GM21423 (cell line): Measurements from ENCODE around the gene CDCA3.

Source experiments
- ATAC-seq: cut with Tn5 transposase; IDR thresholded peaks from one replicate; pipeline ENCODE4 v1.9.1; 2021; ENCODE audit warnings: mild to moderate bottlenecking, moderate library complexity; ENCODE audit not compliant: unreplicated experiment

CDCA3 gene

DNA sequence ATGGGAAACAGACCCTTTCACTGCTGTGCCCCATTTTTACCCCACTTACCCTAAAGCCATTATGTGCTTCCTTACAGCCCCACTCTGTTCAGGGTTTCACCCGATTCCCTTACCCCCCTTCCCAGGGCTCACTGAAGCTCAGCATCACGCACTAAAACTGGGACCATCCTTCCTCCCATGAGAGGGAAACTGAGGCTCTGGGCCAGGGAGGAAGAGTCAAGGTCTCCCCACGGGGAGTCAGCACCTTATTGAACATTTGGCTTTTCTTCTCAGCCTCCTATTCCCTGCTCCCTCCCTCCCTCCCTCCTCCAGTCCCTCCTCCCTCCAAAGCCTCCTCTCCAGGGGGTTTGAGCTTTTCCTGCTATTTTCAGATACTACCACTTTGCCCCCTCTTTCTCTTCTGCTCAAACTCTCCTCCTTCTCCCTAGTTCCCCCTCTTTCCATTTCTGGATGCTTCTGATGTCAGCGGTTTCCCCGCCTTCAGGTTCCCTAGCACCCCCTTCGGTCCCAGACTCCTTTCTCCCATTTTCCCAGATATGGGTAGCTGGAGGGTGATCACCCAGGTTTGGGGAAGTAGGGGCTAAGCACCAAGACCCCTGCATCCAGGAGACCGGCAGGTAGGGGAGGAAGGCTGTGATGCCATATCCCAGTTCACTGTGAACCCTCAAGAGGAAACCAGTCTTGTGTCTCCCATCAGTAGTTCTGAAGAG, 28.5 kb downstream of the CDCA3 start:
- ATAC-seq = no peak

DNA sequence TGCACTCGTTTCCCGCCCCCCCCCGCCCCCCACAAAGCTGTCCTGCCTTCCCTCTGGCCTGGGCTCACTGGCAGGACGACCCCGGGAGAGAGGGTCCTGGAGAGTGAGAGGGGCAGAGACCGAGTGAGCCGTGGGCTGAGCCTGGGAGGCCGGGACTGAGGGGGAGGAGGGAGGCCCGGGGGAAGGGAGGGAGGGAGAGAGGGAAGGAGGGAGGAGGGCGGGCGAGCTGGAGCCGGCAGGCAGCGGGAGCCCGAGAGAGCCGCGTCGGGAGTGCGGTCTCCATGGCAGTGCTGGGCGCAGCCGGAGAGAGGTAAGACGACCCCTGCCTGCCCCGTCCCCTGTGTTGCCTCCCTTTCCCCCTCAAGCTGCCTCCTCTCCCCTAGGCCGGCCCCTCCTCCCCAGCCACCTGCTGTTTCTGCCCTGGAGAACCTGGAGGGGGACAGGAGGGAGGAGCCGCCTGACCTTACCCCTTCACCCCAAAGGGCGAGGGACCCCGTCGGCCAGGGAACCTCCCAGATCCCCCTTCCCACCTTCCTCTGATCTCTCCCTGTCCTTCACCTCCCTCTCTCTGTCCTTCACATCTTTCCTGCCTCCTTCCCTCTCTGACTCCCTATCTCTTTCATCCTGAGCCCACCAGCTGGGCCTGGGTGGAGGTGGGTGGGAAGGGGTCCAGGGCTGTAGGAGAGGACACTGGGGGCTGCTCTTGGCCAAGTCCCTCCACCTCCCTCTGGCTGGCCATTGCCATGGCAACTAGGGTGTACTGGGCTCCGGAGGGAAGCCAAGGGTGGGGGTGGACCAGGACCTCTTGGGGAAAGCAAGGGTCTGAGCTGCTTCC, 29.3 kb downstream of the CDCA3 start, which contains the start of gene GPR162:
Gene GPR162, plus strand, starts transcription at position 231 of the 835 bp plus-strand sequence. CDS start 2,078 bp downstream, outside the sequence.
- no peak for ATAC-seq

DNA sequence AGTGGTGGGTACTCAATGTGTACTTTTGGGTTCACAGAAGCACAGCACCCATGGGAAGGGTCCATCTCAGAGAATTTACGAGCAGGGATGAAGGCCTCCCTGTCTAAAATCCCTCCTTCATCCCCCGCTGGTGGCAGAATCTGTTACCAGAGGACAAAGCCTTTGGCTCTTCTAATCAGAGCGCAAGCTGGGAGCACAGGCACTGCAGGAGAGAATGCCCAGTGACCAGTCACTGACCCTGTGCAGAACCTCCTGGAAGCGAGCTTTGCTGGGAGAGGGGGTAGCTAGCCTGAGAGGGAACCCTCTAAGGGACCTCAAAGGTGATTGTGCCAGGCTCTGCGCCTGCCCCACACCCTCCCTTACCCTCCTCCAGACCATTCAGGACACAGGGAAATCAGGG, 30.9 kb downstream of the CDCA3 start:
- ATAC-seq = no peak

DNA sequence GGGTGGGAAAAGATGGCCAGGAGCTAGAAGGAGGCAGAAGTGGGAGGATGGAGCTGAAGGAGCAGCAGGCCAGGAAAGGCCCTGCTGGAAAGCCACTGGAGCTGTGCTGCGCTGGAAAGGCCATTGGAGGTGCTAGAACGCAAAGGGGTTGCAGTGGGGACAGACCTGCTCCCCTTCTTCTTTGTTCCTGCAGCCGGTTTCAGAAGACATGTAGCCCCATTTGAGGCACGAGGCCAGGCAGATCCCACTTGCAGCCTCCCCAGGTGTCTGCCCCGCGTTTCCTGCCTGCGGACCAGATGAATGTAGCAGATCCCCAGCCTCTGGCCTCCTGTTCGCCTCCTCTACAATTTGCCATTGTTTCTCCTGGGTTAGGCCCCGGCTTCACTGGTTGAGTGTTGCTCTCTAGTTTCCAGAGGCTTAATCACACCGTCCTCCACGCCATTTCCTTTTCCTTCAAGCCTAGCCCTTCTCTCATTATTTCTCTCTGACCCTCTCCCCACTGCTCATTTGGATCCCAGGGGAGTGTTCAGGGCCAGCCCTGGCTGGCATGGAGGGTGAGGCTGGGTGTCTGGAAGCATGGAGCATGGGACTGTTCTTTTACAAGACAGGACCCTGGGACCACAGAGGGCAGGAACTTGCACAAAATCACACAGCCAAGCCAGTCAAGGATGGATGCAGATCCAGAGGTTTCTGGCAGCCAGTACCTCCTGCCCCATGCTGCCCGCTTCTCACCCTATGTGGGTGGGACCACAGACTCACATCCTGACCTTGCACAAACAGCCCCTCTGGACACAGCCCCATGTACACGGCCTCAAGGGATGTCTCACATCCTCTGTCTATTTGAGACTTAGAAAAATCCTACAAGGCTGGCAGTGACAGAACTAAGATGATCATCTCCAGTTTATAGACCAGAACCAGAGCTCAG, 31.7 kb downstream of the CDCA3 start:
- no peak for ATAC-seq

DNA sequence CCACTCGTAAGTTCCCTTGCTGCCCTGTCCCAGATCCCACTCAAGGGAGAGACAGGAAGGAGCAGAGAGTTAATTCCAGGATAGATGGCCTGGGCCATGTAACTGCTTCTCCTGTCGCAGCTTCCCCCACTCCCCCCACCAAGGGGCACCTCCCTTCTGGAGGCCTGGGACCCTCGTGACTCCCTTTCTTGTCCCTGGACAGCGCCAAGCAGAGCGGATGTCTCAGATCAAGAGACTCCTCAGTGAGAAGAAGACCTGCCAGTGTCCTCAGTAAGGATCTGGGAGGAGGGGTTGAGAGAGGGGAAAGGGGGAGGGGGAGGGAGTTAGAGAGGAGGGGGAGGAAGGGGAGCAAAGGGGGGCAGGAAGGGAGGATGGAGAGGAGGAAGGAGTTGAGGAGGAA, 32.4 kb downstream of the CDCA3 start:
- ATAC-seq = no peak

DNA sequence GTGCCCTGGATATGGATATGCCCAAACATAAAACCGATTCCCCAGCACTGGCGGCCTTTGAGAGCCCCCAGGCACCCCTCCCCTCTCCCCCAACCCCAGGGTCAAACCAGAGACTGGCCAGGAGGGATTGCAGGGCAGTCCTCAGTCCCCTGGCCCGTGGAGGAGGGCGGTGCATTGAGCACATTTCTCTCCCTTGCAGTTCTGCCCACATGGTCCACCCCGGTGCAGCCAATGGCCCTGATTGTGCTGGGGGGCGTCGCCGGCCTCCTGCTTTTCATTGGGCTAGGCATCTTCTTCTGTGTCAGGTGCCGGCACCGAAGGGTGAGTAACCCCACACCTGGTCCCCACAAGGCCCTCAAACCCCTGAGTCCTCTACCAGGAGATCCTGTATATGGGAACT, 32.9 kb downstream of the CDCA3 start:
- no peak for ATAC-seq

DNA sequence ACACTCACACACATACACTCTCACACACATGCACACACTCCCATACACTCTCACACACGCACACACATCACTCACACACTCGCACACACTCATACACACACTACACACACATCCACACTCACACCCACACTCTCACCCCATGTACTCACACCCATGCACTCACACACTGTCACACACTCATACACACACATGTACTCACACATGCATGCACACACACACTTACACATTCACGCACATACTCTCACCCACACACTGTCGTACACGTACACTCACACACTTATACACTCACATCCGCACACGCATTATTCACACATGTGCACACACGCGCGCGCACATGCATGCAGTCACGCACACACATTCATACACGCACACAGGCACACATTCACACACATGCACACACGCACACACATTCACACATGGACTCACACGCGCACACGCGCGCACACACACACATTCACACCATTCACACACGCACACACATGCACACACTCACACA, 33.4 kb downstream of the CDCA3 start:
- ATAC-seq = no peak

DNA sequence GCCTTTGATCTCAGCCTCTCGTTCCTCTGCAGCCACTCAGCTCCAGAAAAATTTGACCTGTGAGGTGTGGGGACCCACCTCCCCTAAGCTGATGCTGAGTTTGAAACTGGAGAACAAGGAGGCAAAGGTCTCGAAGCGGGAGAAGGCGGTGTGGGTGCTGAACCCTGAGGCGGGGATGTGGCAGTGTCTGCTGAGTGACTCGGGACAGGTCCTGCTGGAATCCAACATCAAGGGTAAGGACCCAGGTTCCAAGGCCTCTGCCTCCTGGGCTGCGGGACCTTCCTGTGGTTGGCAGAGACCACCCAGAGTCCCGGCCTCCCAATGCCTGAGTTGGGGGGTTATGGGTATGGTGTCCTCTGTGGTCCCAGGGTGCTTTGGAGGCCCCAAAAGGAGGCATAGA, 34.0 kb downstream of the CDCA3 start:
- ATAC-seq = no peak

DNA sequence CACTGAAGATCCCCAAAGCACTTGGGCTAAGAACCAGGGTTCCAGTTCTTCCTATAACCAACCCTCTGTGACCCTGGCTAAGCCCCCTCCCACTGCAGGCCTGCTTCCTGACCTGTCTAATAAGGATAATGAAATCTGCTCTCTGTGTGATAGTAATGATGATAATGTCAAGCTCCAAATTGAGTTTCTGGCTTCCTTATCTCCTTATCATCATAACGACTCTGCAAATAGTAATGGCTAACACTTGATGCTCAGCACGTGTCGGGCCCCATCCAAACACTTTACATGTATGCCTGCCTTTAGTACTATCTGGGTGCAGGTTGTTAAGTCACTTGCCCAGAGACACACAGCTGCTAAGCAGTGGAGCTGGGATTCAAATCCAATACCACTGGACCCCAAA, 34.5 kb downstream of the CDCA3 start:
- ATAC-seq = no peak

DNA sequence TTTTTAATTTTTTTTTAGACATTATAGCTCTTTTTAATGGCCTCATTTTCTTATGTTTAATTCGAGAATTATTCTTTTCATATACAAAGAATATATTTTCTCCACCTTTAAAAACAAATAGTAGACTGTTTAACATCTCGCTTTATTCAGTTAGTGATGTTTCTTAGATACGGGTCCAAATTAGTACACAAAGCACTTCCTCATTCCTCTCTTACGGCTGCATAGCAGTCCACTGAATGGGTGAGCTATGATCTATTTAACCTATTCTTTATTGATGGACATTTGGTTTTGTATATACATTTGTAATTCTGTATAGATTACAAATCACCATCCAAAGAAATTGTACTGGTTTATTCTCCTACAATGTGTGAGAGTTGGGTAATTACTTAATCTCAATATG, 37.7 kb downstream of the CDCA3 start:
- no peak for ATAC-seq

DNA sequence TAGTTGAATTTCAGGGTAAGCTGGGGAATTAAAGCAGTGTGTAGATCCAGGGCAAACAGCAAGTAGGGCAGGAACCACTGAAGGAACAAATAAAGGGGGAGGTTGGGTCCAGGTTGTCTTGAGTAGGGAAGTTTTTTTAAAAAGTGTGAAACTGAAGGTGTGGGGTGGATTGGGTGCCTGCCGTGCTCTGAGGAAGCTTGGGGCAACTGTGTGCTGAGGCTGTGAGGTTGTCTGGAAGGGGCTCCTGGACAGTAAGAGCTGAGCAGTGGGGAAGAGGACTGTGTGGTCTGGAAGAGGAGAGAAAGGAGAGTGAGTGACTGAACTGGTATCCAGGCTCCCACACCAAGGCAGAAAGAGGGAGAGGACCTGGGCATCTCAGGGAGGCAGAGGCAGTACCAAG, 40.3 kb downstream of the CDCA3 start:
- ATAC-seq = no peak

DNA sequence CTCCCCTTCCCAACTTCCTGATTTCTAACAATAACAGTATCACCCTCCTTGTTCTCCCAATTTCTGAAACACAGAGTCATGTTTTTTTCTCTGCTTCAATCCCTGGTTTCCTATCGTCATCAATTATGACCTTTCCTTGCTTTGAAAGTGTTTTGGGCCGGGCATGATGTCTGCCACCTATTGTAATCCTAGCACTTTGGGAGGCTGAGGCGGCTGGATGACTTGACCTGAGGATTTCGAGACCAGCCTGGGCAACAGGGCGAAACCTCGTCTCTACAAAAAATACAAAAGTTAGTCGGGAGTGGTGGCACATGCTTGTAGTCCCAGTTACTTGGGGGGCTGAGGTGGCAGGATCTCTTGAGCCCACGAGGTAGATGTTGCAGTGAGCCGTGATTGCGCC, 42.0 kb downstream of the CDCA3 start:
- ATAC-seq = no peak

DNA sequence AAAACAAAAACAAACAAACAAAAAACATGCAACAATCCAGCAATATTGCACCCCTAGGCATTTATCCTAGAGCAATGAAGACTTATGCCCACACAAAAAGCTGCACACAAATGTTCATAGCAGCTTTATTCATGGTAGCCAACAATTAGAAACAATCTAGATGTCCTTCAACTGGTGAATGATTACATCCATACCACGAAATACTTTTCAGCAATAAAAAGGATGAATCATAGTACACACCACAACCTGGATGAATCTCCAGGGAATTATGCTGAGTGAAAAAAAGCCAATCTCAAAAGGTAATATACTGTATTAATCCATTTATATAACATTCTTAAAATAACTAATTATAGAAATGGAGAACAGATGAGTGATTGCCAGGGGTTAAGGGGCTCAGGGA, 43.9 kb downstream of the CDCA3 start:
- no peak for ATAC-seq

DNA sequence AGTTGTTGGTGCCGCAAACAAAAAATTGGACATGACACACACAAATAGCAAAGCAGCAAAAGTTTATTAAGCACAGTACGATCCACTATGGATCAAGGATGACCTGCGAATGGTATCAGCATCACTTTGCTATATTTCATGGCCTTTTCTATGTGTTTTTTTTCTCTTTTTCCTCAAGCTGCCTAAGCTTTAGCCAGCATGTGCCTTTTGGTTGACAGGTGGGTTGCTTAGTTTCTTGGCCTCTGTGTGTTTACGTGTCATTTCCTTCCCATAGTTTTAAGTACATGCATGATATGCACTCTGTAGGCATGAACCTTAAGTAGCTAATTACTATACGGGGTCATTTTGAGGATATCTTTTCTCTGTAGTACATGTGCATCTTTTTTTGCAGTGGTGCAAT, 51.9 kb downstream of the CDCA3 start:
- no peak for ATAC-seq
